Spleen (tissue), 11 donors: ENCODE results near the gene ZG16. TPM values are rescaled to one million over a fixed set of nuclear protein-coding genes. Genes with fewer than 3 reads are reported as not detected.

Experiments used
- DNase-seq: peaks from one replicate; pipeline ENCODE4 v3.0.0-alpha.2; 2020
- H3K27ac ChIP-seq, 8 donors: fragments of 200-600 bp; sonication (generic) in 7 of 8; 1 replicate in 4 of 8; 2 replicates in 4 of 8; pipeline versions ENCODE4 v1.5.0 to v1.8.0; 2016 to 2021; ENCODE audit warnings: inconsistent platforms in 4 of 8, mild to moderate bottlenecking in 4 of 8, moderate library complexity in 1 of 8
- H3K27me3 ChIP-seq, 7 donors: fragments of 200-600 bp; sonication (generic) in 6 of 7; replicated peaks in 1 of 7; 1 replicate in 4 of 7; 2 replicates in 3 of 7; pipeline versions ENCODE4 v1.5.0 to v1.8.0; 2016 to 2021; ENCODE audit warnings: inconsistent platforms in 3 of 7, mild to moderate bottlenecking in 1 of 7
- H3K36me3 ChIP-seq, 6 donors: fragments of 200-600 bp; sonication (generic) in 5 of 6; 1 replicate in 4 of 6; 2 replicates in 2 of 6; pipeline versions ENCODE4 v1.5.0 to v1.8.0; 2016 to 2021; ENCODE audit warnings: inconsistent platforms in 2 of 6
- H3K4me1 ChIP-seq, 6 donors: fragments of 200-600 bp; sonication (generic) in 5 of 6; 1 replicate in 3 of 6; 2 replicates in 3 of 6; pipeline versions ENCODE4 v1.5.0 to v1.8.0; 2016 to 2021; ENCODE audit warnings: inconsistent platforms in 3 of 6
- H3K4me3 ChIP-seq, 8 donors: fragments of 200-600 bp; sonication (generic) in 7 of 8; 1 replicate in 4 of 8; 2 replicates in 4 of 8; pipeline versions ENCODE4 v1.5.0 to v1.8.0; 2016 to 2021; ENCODE audit warnings: inconsistent platforms in 4 of 8, mild to moderate bottlenecking in 4 of 8, moderate library complexity in 2 of 8
- H3K9me3 ChIP-seq, 8 donors: fragments of 200-600 bp; sonication (generic) in 7 of 8; 1 replicate in 4 of 8; 2 replicates in 4 of 8; pipeline versions ENCODE4 v1.5.0 to v1.8.0; 2016 to 2021; ENCODE audit warnings: inconsistent platforms in 4 of 8
- POLR2A ChIP-seq, 3 donors: fragments of 450-650 bp; IDR thresholded peaks; one replicate each; pipeline ENCODE4 v1.5.1; 2017; ENCODE audit warnings: antibody characterized with exemption in 3 of 3, mild to moderate bottlenecking in 1 of 3
- POLR2AphosphoS5 ChIP-seq, 3 donors: sonication (generic); formaldehyde crosslinking; IDR thresholded peaks; one replicate each; pipeline ENCODE4 v1.5.1; 2017; ENCODE audit warnings: antibody characterized with exemption in 3 of 3
- WGBS, 5 donors: extraction: QIAGEN DNeasy Blood & Tissue Kit in 3 of 5; methylation state at CpG; one replicate each; pipeline versions ENCODE4 v1.1.5 to v1.1.7; 2013 to 2018; 5-methylcytosine and 5-hydroxymethylcytosine counted together
- intact Hi-C: fragments of 100-400 bp; cut with DNase I; formaldehyde crosslinking; loops from one replicate; pipeline ENCODE4 v1.15.0; 2023; ENCODE audit warnings: low total_unique reads
- polyA plus RNA-seq, 3 donors: library from polyadenylated mRNA; stranded (reverse); fragments of 200-250 nt; gene quantifications; one replicate each; pipeline ENCODE4 v1.2.1, GENCODE V29; 2013
- total RNA-seq, 7 donors: library from RNA; depleted of rRNA in 3 of 7; stranded (reverse); fragments of >200 nt in 3 of 7; fragmentation: NEBNext Ultra II Directional in 4 of 7; extraction: Animal tissue kit (Norgen Biotek cat#: 25700) in 4 of 7; gene quantifications; one replicate each; pipeline versions ENCODE4 v1.1.0 to v1.2.1, GENCODE V29; 2016 to 2021
- TF ChIP-seq, protein P1 (sequence below), 11 experiments: fragments of 200-600 bp in 7 of 11; fragments of 450-650 bp in 4 of 11; sonication (generic) in 4 of 11; IDR thresholded peaks in 8 of 11; conservative IDR thresholded peaks in 3 of 11; 1 replicate in 7 of 11; 2 replicates in 4 of 11; pipeline versions ENCODE4 v1.4.0 to v1.8.0; 2016 to 2021; ENCODE audit warnings: antibody characterized with exemption in 11 of 11, inconsistent platforms in 4 of 11, mild to moderate bottlenecking in 1 of 11
- donor health status: healthy with polysubstance abuse.
- donor health status: DM: no; HTN: no; CAD: no; lungs with moderate emphysema.
- donor health status: DM: no; HTN: no; CAD: no.
- donor health status: Bipolar disorder and iron deficiency.
- donor health status: healthy.
- donor health status: DM: no; HTN: no; CAD: no.
- donor health status: DM: yes; HTN: yes; CAD: no.

ZG16 gene
- total and polyA plus RNA-seq, 10 donors, result 0.06 to 0.07 TPM; not detected in 8

DNA sequence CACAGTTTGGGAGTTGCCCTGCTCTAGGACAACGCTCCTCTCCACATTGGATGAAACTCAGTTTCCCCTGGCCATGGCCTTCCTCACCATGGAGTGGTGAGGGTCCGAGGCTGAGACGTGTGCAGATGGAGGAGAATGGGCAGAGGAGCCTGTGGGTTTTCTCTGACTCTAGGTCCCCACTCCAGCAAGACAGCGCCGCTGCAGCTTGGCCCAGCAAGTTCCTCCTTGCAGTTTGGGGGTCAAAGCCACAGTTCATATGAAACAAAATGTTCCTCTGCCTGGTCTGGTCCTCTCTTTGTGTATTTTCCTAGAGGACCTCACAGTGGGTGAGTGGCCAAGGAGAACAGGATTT lies 34.6 kb upstream of the ZG16 start:
- Histone ChIP-seq H3K4me1 (peaks cover 27 to 95% (median 76%) of the 10 kb centered on the region in 6 donors), H3K9me3 (no peaks in the 10 kb centered on the region), H3K27me3 (no peaks in the 10 kb centered on the region), H3K4me3 (peak overlapping the region in 4 of 8 donors; percentile 58 to 98 (median 83)), H3K27ac (peak overlapping the region; percentile 78 to 96 (median 89)), H3K36me3 (peaks cover 0 to 43% (median 14%) of the 10 kb centered on the region in 6 donors)
- no peak for TF ChIP-seq POLR2AphosphoS5 (IDR thresholded peaks at IDR 0.05)
- no peak for TF ChIP-seq POLR2A (IDR thresholded peaks at IDR 0.05)
- TF ChIP-seq, protein P1, sequence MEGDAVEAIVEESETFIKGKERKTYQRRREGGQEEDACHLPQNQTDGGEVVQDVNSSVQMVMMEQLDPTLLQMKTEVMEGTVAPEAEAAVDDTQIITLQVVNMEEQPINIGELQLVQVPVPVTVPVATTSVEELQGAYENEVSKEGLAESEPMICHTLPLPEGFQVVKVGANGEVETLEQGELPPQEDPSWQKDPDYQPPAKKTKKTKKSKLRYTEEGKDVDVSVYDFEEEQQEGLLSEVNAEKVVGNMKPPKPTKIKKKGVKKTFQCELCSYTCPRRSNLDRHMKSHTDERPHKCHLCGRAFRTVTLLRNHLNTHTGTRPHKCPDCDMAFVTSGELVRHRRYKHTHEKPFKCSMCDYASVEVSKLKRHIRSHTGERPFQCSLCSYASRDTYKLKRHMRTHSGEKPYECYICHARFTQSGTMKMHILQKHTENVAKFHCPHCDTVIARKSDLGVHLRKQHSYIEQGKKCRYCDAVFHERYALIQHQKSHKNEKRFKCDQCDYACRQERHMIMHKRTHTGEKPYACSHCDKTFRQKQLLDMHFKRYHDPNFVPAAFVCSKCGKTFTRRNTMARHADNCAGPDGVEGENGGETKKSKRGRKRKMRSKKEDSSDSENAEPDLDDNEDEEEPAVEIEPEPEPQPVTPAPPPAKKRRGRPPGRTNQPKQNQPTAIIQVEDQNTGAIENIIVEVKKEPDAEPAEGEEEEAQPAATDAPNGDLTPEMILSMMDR (IDR thresholded peaks at IDR 0.05 in 8 of 11, conservative IDR thresholded peaks at IDR 0.05 in 3 of 11), result no peak
- peak; percentile 78 for DNase-seq
- WGBS, 5 donors, result 57 to 100% (median 81%) methylated on average over 1 to 5 of the region's 5 CpGs
- intact Hi-C loops, result no loop called here

DNA sequence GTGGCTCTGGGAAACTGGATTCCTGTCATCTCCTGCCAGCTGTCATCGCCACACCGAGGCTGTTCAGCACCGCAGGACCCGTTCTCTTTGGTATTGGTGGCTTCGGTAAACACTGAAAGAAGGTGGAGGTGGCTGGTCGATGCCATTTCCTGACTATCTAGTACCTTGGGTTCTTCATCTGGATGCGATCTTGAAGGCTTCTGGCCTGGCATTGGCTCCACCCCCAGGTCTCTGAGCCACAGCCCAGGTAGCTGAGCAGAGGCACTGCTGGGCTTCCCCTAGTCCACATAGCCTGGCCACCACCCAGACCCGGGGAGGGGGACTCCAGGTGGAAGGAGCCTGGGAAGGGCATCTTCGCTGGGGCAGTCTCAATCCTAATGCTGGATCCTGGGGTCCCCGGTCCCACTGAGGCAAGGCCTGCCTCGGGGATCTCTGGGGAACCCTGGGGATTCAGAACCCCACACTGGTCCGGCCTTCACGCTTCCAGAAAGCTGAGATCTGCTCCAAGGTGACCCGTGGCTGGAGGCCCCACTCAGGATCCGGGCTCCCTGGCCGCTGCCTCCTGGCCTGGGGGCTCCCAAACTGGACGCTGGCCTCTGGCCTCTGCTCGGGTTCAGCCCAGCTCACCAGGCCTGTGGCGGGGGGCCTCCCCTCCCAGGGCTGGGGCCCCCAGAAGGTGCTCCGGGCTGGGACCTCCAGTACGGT lies 34.1 kb upstream of the ZG16 start:
- Histone ChIP-seq H3K27ac (peak overlapping the region; percentile 78 to 96 (median 89)), H3K9me3 (no peaks in the 10 kb centered on the region), H3K4me1 (peaks cover 22 to 94% (median 71%) of the 10 kb centered on the region in 6 donors), H3K27me3 (no peaks in the 10 kb centered on the region), H3K4me3 (peak overlapping the region in 7 of 8 donors; percentile 58 to 98 (median 84)), H3K36me3 (peaks cover 0 to 48% (median 14%) of the 10 kb centered on the region in 6 donors)
- TF ChIP-seq, protein P1 (IDR thresholded peaks at IDR 0.05 in 8 of 11, conservative IDR thresholded peaks at IDR 0.05 in 3 of 11), result no peak
- TF ChIP-seq POLR2A (IDR thresholded peaks at IDR 0.05) (no peak), POLR2AphosphoS5 (IDR thresholded peaks at IDR 0.05) (no peak)
- peak; percentile 83 for DNase-seq
- 74 to 82% (median 79%) methylated on average over 3 to 21 of the region's 21 CpGs for whole genome bisulfite sequencing, 5 donors
- intact Hi-C loops, result no loop called here

DNA sequence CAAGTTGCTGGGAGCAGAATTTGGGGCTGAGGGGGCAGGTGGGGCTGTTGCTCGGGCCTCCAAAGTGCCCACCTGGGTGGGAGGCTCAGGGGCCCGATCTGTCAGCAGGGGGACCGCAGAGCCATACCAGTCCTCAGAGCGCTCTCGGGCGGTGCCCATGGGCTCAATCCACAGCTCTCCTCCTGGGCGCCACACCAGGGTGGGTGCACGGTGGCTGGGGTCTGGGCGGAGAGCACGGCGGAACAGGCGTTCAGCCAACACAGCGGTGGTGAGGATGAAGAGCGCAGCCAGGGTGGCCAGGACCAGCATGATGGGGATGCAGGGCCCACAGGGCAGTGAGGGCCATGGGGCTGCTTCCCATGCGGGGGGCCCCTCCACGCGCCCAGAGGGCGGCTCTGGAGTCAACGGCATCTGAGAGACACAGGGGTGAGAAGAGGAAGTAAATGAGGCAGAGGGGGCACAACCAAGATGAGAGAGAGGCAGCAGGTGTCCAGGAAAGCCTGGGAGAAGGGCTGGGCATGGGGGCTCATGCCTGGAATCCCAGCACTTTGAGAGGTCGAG lies 33.4 kb upstream of the ZG16 start:
- no peaks in the 10 kb centered on the region for H3K9me3 ChIP-seq
- no peaks in the 10 kb centered on the region for H3K27me3 ChIP-seq
- TF ChIP-seq POLR2AphosphoS5 (IDR thresholded peaks at IDR 0.05) (peak in 1 of 3 donors; percentile 37), POLR2A (IDR thresholded peaks at IDR 0.05) (no peak)
- TF ChIP-seq, protein P1 (IDR thresholded peaks at IDR 0.05 in 8 of 11, conservative IDR thresholded peaks at IDR 0.05 in 3 of 11), result no peak
- peak; percentile 86 for DNase-seq
- H3K4me1 ChIP-seq, result peaks cover 22 to 94% (median 64%) of the 10 kb centered on the region in 6 donors
- H3K27ac ChIP-seq, result peak overlapping the region; percentile 78 to 96 (median 89)
- intact Hi-C loops, result no loop called here
- peak overlapping the region; percentile 58 to 98 (median 82) for H3K4me3 ChIP-seq
- WGBS, 5 donors, result 42 to 63% (median 60%) methylated on average over 14 to 20 of the region's 20 CpGs
- peaks cover 0 to 52% (median 14%) of the 10 kb centered on the region in 6 donors for H3K36me3 ChIP-seq
